GM19099 (cell line): ENCODE measurements around the gene CNTNAP5.

ENCODE experiments used
- POLR2A ChIP-seq: IDR thresholded peaks from 3 replicates; pipeline ENCODE4 v1.6.1; 2011; ENCODE audit warnings: low read depth; ENCODE audit not compliant: insufficient read length; ENCODE audit errors: extremely low read depth

CNTNAP5 gene

GRCh38 chr2:124163840-124164239 is 138.8 kb downstream of the CNTNAP5 start:
- no peak for TF ChIP-seq POLR2A

GRCh38 chr2:124165698-124166097 is 140.6 kb downstream of the CNTNAP5 start:
- TF ChIP-seq POLR2A, result no peak

- no peak for TF ChIP-seq POLR2A
Measured at GRCh38 chr2:124171472-124172063, 146.5 kb downstream of the CNTNAP5 start.

GRCh38 chr2:124178719-124179118 is 153.6 kb downstream of the CNTNAP5 start:
- TF ChIP-seq POLR2A, result no peak

- no peak for TF ChIP-seq POLR2A
Measured at GRCh38 chr2:124180635-124181034, 155.5 kb downstream of the CNTNAP5 start.

- TF ChIP-seq POLR2A, result no peak
Measured at GRCh38 chr2:124186801-124187200, 161.7 kb downstream of the CNTNAP5 start.

- TF ChIP-seq POLR2A, result no peak
Measured at GRCh38 chr2:124187948-124188347, 162.9 kb downstream of the CNTNAP5 start.

- TF ChIP-seq POLR2A, result no peak
Measured at GRCh38 chr2:124193706-124194105, 168.6 kb downstream of the CNTNAP5 start.

- TF ChIP-seq POLR2A, result no peak
Measured at GRCh38 chr2:124201713-124202112, 176.6 kb downstream of the CNTNAP5 start.

GRCh38 chr2:124209441-124209840 is 184.4 kb downstream of the CNTNAP5 start:
- TF ChIP-seq POLR2A, result no peak

GRCh38 chr2:124211461-124211860 is 186.4 kb downstream of the CNTNAP5 start:
- no peak for TF ChIP-seq POLR2A

GRCh38 chr2:124213977-124214587 is 189.0 kb downstream of the CNTNAP5 start:
- TF ChIP-seq POLR2A, result no peak

GRCh38 chr2:124246170-124246569 is 221.1 kb downstream of the CNTNAP5 start:
- no peak for TF ChIP-seq POLR2A

GRCh38 chr2:124248386-124248785 is 223.3 kb downstream of the CNTNAP5 start:
- no peak for TF ChIP-seq POLR2A

- no peak for TF ChIP-seq POLR2A
Measured at GRCh38 chr2:124250433-124250832, 225.3 kb downstream of the CNTNAP5 start.

GRCh38 chr2:124254621-124255020 is 229.5 kb downstream of the CNTNAP5 start:
- TF ChIP-seq POLR2A, result no peak

- no peak for TF ChIP-seq POLR2A
Measured at GRCh38 chr2:124257120-124257519, 232.0 kb downstream of the CNTNAP5 start.
